ENCODE measurements around the gene PRDM12. TPM values are rescaled to one million over a fixed set of nuclear protein-coding genes. Genes with fewer than 3 reads are reported as not detected.

Gene PRDM12
- total and polyA plus RNA-seq, 2 donors (not counting 1 experiment from before 2014, with no cell fraction given) = not detected

DNA sequence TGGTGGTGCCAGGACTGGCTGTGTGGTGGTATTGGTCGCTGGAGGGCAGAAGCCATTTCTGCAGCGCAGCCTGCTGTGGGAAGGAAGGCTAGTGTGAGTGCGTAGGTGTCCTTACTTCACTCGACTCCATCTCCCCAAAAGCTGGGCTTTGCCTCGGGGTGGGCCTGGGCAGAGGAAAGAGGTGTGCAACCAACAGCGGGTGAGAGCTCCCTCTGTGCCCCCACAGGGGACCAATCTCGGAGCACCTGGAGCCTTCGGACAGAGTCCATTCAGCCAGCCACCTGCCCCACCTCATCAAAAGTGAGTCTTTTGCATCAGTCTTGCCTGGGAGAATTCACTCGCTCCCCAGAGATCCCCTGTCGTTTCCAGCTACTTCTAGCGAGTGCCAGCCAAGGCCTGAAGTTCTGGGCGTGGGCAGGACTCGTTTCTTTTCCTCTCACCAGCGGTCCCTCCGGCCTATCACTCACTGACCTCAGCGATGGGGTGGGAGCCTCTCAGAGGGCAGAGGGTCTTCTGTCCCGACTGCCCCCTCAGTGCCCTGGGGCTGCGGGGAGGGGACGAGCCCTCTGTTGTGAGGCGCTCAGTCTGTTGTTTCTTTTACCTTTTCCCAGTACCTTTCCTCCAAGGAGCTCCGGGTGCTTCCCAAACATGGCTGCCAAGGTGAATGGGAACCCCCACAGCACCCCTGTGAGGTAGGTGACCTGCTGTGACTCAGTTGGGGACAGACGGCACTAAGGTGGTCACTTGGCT is 32.9 kb upstream of the PRDM12 start:
- WGBS (ENCODE audit: insufficient coverage) = 98% methylated on average over 18 of the region's 22 CpGs
- DNase-seq = no peak
- H3K9me3 Mint-ChIP-seq (ENCODE audit: insufficient read depth) = no peaks in the 10 kb centered on the region
- Histone ChIP-seq H3K79me2 (ENCODE audit: control insufficient read depth, insufficient read depth, low read length) (no peaks in the 10 kb centered on the region), H3K36me3 (replicated peaks in 1 of 2; ENCODE audit: control extremely low read depth in 1 of 2, control insufficient read depth in 1 of 2, extremely low read depth in 1 of 2, insufficient read depth in 2 of 2, low read length in 1 of 2) (peaks cover 2 to 73% of the 10 kb centered on the region in 2 experiments), H3K4me1 (ENCODE audit: control insufficient read depth in 2 of 2, insufficient read depth in 2 of 2, low read length in 2 of 2) (no peaks in the 10 kb centered on the region), H3K4me3 (ENCODE audit: control extremely low read depth in 1 of 5, extremely low read depth in 1 of 5, insufficient read depth in 1 of 5, low read depth in 2 of 5, low read length in 4 of 5) (no peak overlapping the region), H3K27me3 (replicated peaks in 1 of 4; ENCODE audit: control extremely low read depth in 1 of 4, control insufficient read depth in 3 of 4, insufficient read depth in 4 of 4, low read length in 3 of 4) (no peaks in the 10 kb centered on the region), H3K9ac (ENCODE audit: low read length) (no peak overlapping the region), H3K4me2 (replicated peaks; ENCODE audit: low read depth, low read length, poor library complexity, severe bottlenecking) (no peak overlapping the region), H2AFZ (ENCODE audit: insufficient read depth, low read depth, low read length, poor library complexity, severe bottlenecking) (no peak overlapping the region), H3K9me3 (ENCODE audit: control extremely low read depth in 1 of 3, control insufficient read depth in 2 of 3, insufficient read depth in 1 of 3, low read length in 2 of 3) (no peaks in the 10 kb centered on the region), H3K27ac (ENCODE audit: low read length in 2 of 2) (no peak overlapping the region), H4K20me1 (ENCODE audit: control insufficient read depth, insufficient read depth, low read length, poor library complexity, severe bottlenecking) (no peaks in the 10 kb centered on the region)
- ChIA-PET CTCF (no interaction called here), POLR2A (no interaction called here)
- ATAC-seq (ENCODE audit: low read depth) = no peak
- TF ChIP-seq CTCF (IDR thresholded peaks at IDR 0.05) = no peak
- no peak for TF ChIP-seq EZH2 (IDR thresholded peaks at IDR 0.05; ENCODE audit: borderline replicate concordance, insufficient read depth, low read depth, low read length, poor library complexity, severe bottlenecking)
- no peak overlapping the region for H3K4me3 Mint-ChIP-seq
- intact Hi-C loops (cut with micrococcal nuclease) = no loop called here
- H3K27ac Mint-ChIP-seq = no peak overlapping the region
- H3K4me1 Mint-ChIP-seq = no peaks in the 10 kb centered on the region
- no peaks in the 10 kb centered on the region for H3K27me3 Mint-ChIP-seq

DNA sequence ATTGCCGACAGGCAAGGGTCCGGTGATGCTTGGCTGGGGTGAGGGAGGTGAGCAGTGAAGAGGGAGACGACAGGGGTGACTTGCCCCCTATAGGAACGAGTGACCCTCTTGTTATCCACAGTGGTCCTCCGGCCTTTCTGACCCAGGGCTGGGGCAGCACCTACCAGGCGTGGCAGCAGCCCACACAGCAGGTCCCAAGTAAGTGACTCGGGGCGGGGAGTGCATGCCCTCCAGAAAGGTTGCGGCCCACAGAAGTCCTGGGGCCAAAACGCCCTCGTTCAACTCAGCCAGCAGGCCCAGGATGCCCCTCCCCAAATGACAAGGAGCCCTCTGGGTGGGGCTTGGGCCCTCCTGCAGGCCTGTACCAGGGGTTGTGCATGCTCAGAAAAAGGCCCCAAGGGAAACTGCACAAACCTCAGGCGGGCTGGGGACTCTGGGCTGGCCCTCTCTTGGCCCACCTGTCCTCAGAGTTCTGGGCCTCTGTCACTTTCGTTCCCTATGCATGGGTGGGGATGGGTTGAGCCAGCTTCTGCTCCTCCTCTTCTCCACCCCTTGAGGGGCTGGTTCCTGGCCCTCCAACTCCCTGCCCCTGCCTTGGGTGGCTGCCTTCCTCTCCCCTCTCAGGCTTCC is 32.2 kb upstream of the PRDM12 start:
- H3K4me3 Mint-ChIP-seq = no peak overlapping the region
- H3K4me1 Mint-ChIP-seq = no peaks in the 10 kb centered on the region
- no peak overlapping the region for H3K27ac Mint-ChIP-seq
- DNase-seq = no peak
- Histone ChIP-seq H3K9me3 (ENCODE audit: control extremely low read depth in 1 of 3, control insufficient read depth in 2 of 3, insufficient read depth in 1 of 3, low read length in 2 of 3) (no peaks in the 10 kb centered on the region), H3K9ac (ENCODE audit: low read length) (no peak overlapping the region), H3K36me3 (replicated peaks in 1 of 2; ENCODE audit: control extremely low read depth in 1 of 2, control insufficient read depth in 1 of 2, extremely low read depth in 1 of 2, insufficient read depth in 2 of 2, low read length in 1 of 2) (peaks cover 0 to 72% of the 10 kb centered on the region in 2 experiments), H3K27me3 (replicated peaks in 1 of 4; ENCODE audit: control extremely low read depth in 1 of 4, control insufficient read depth in 3 of 4, insufficient read depth in 4 of 4, low read length in 3 of 4) (no peaks in the 10 kb centered on the region), H3K79me2 (ENCODE audit: control insufficient read depth, insufficient read depth, low read length) (no peaks in the 10 kb centered on the region), H3K27ac (ENCODE audit: low read length in 2 of 2) (no peak overlapping the region), H3K4me2 (replicated peaks; ENCODE audit: low read depth, low read length, poor library complexity, severe bottlenecking) (no peak overlapping the region), H3K4me3 (ENCODE audit: control extremely low read depth in 1 of 5, extremely low read depth in 1 of 5, insufficient read depth in 1 of 5, low read depth in 2 of 5, low read length in 4 of 5) (no peak overlapping the region), H3K4me1 (ENCODE audit: control insufficient read depth in 2 of 2, insufficient read depth in 2 of 2, low read length in 2 of 2) (no peaks in the 10 kb centered on the region), H4K20me1 (ENCODE audit: control insufficient read depth, insufficient read depth, low read length, poor library complexity, severe bottlenecking) (no peaks in the 10 kb centered on the region), H2AFZ (ENCODE audit: insufficient read depth, low read depth, low read length, poor library complexity, severe bottlenecking) (no peak overlapping the region)
- no peaks in the 10 kb centered on the region for H3K27me3 Mint-ChIP-seq
- intact Hi-C loops (cut with micrococcal nuclease) = no loop called here
- ChIA-PET POLR2A (no interaction called here), CTCF (no interaction called here)
- H3K9me3 Mint-ChIP-seq (ENCODE audit: insufficient read depth) = no peaks in the 10 kb centered on the region
- ATAC-seq (ENCODE audit: low read depth) = no peak
- WGBS (ENCODE audit: insufficient coverage) = over 99% methylated on average over 12 of the region's 13 CpGs
- TF ChIP-seq EZH2 (IDR thresholded peaks at IDR 0.05; ENCODE audit: borderline replicate concordance, insufficient read depth, low read depth, low read length, poor library complexity, severe bottlenecking) (no peak), CTCF (IDR thresholded peaks at IDR 0.05) (no peak)
